Neural crest cell (in vitro differentiated cells): ENCODE measurements around the gene LSM3. TPM values are rescaled to one million over a fixed set of nuclear protein-coding genes. Genes with fewer than 3 reads are reported as not detected.

Experiments used
- DNase-seq: peaks from one replicate; pipeline ENCODE4 v3.0.0; 2021; ENCODE audit warnings: low read depth, mixed read lengths, low spot score
- H3K27ac Mint-ChIP-seq: one replicate; pipeline ENCODE4 v1.8.0; 2021; ENCODE audit warnings: mild to moderate bottlenecking, mixed read lengths; ENCODE audit not compliant: unreplicated experiment
- H3K27me3 Mint-ChIP-seq: 2 replicates; pipeline ENCODE4 v1.8.0; 2021; ENCODE audit warnings: low read depth, mild to moderate bottlenecking, mixed read lengths
- H3K36me3 Mint-ChIP-seq: 2 replicates; pipeline ENCODE4 v1.8.0; 2021; ENCODE audit warnings: low read depth, mild to moderate bottlenecking, mixed read lengths
- H3K4me1 Mint-ChIP-seq: 2 replicates; pipeline ENCODE4 v1.8.0; 2021; ENCODE audit warnings: mixed read lengths
- H3K4me3 Mint-ChIP-seq: one replicate; pipeline ENCODE4 v1.8.0; 2021; ENCODE audit warnings: mild to moderate bottlenecking, mixed read lengths
- H3K9me3 Mint-ChIP-seq: 2 replicates; pipeline ENCODE4 v1.8.0; 2021; ENCODE audit warnings: mixed read lengths
- CTCF ChIP-seq: fragments of 200-600 bp; sonication (generic); conservative IDR thresholded peaks from 2 replicates; pipeline ENCODE4 v1.5.0; 2021; ENCODE audit warnings: antibody characterized with exemption, mild to moderate bottlenecking
- total RNA-seq: library from RNA; stranded (reverse); gene quantifications from 2 replicates; pipeline ENCODE4 v1.2.1, GENCODE V29; 2021

The LSM3 gene
- total RNA-seq, 1 donor from 2014 or later = 18.3 TPM

DNA sequence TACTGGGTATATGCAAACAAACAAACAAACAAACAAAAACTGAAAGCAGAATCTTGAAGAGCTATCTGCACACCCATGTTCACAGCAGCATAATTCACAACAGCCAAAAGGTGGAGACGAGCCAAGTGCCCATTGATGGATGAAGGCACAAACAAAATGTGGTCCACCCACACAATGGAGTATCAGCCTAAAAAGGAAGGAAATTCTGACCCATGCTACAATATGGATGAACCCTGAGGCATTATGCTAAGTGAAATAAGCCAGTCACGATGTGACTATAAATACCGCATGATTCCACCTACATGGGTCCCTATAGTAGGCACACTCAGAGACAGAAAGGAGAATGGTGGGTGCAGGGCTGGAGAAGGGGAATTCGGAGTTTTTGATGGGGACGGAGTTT is 24.3 kb upstream of the LSM3 start:
- no peak for TF ChIP-seq CTCF
- Mint-ChIP-seq H3K27me3 (no peaks in the 10 kb centered on the region), H3K4me1 (no peaks in the 10 kb centered on the region), H3K36me3 (peaks cover 30% of the 10 kb centered on the region), H3K4me3 (no peak overlapping the region), H3K9me3 (no peaks in the 10 kb centered on the region), H3K27ac (no peak overlapping the region)
- DNase-seq = no peak

DNA sequence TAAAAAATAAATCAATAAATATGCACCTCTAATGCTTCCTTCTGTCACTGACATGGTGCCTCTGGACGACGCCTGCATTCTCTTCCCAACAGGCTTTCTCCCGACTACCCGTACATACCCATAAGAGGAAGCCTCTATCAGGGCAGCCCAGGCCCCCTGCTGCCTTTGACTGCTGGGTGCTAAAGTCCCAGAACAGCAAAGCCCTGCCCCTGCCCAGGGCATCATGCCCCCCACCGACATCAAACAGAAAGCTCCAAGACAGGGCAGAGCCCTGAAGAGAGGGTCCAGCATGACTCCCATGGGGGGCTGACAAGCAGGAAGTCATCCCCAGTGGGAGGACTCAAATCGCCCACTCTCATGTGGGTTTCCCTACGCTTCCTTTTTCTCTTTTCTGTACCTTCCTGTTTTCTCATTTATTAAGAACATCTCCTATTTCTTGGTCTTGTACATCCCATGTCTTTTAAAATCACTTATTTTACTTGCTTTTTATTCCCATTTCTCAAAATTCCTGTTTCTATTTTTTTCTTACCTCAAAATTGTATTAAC is 23.6 kb upstream of the LSM3 start:
- Mint-ChIP-seq H3K27me3 (no peaks in the 10 kb centered on the region), H3K27ac (no peak overlapping the region), H3K36me3 (peaks cover 34% of the 10 kb centered on the region), H3K4me3 (no peak overlapping the region), H3K4me1 (no peaks in the 10 kb centered on the region), H3K9me3 (no peaks in the 10 kb centered on the region)
- TF ChIP-seq CTCF = no peak
- DNase-seq = no peak

DNA sequence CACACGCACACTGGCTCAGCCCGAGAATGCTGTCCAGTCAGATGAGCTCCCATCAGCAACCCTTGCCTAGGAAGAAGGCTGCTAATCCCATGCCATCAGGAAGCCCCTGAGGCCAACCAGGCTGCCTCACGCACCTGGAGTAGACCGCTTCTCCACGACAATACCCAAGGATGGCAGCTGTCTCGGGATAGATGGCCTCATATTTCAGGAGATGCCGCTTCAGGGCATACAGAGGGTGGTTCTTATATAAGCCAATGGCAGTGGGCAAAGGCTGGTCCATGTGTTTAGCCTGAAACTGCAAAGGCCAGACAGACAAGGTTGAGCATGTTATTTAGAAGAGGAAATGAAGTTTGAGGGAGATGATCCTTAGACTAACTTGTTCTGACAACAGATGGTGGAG is 22.4 kb upstream of the LSM3 start:
- no peak overlapping the region for H3K4me3 Mint-ChIP-seq
- H3K9me3 Mint-ChIP-seq = peaks cover 4% of the 10 kb centered on the region
- no peak for TF ChIP-seq CTCF
- peaks cover 41% of the 10 kb centered on the region for H3K36me3 Mint-ChIP-seq
- no peaks in the 10 kb centered on the region for H3K4me1 Mint-ChIP-seq
- H3K27ac Mint-ChIP-seq = peak overlapping the region; percentile 20
- no peak for DNase-seq
- H3K27me3 Mint-ChIP-seq = no peaks in the 10 kb centered on the region

- peaks cover 49% of the 10 kb centered on the region for H3K36me3 Mint-ChIP-seq
Observed at GRCh38 chr3:14156843-14157561, 21.6 kb upstream of the LSM3 start.

DNA sequence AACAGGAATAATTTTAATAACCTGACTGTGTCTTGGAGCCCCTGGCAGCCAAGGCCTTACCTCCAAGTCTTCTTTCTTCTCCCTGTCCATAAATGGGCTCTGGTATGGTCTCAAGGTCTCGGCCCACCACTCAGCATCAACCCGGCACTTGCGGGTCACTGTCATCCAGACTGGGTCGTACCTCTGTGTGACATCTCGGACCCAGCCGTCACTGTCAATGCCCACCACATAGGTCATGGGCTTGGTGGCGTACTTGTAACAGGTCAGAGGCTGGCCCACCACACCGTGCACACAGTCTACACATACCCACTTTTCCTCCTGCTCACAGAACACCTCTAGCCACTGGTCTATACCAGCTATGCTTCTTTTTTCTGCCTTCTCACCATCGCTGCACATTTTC is 20.7 kb upstream of the LSM3 start:
- no peak for DNase-seq
- Mint-ChIP-seq H3K27me3 (no peaks in the 10 kb centered on the region), H3K27ac (no peak overlapping the region), H3K9me3 (peaks cover 13% of the 10 kb centered on the region), H3K36me3 (peaks cover 56% of the 10 kb centered on the region), H3K4me3 (no peak overlapping the region), H3K4me1 (no peaks in the 10 kb centered on the region)
- TF ChIP-seq CTCF = no peak

More at GRCh38 chr3:14156843-14157561, 21.6 kb upstream of the LSM3 start:
- Mint-ChIP-seq H3K4me3 (no peak overlapping the region), H3K27ac (no peak overlapping the region), H3K9me3 (peaks cover 9% of the 10 kb centered on the region), H3K27me3 (no peaks in the 10 kb centered on the region), H3K4me1 (no peaks in the 10 kb centered on the region)
- DNase-seq = no peak
- no peak for TF ChIP-seq CTCF
